GM18520 (cell line): ENCODE data around the gene TSC1.
"Not testable (repeated sequence)": the region's sequence is repeated elsewhere in the genome, so short reads cannot be mapped to it uniquely, and the experiment has no call there.

Source experiments
- ATAC-seq: cut with Tn5 transposase; IDR thresholded peaks from one replicate; pipeline ENCODE4 v1.9.1; 2021; ENCODE audit not compliant: unreplicated experiment

The TSC1 gene

DNA sequence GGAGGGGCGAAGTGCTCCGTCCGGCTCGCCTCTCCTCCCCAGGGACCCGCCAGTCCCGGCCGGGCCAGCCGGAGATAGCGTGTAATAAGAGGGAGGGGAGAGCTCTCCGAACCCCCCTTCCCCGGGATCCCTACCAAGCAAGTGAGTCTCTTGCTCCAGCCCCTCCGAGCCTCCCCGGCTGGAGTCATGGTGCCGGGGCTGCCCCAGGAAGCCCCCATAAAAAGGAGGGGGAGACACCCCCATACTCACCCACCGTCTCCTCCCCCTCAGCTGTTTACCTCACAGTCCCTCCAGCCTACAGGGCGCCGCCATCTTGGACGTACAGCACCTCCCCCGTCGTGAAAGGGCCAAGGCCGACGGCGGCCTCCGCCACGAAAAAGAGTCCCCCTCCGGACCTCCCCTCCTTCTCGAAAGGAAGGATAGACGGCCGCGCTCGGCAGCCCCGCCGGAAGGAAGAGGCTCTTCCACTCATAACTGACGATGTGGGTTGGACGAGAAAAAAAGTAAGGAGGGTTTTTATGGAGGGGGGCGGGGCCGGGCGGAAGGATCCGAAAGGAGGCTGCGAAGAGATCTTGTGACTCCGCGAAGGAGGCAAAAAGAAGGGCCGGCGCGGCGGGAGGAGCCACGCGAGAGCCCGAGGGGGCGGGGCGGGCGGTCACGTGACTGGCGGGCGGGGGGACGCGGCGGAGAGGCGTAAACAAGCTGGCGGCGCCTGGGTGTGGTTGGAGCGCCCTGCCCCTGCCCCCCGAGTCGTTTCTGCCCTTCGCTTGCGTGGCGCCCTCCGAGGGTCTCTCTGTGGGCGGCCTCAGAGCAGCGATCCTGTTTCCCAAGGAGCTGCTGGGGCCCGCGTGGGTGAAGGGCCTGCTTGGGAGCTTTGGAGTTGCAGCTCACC, at the start of gene TSC1:
TSC1 (minus strand) TSS at position 323 of the 892 bp plus-strand sequence. CDS start 15,744 bp downstream, outside the sequence.
- ATAC-seq: peak; percentile 53

DNA sequence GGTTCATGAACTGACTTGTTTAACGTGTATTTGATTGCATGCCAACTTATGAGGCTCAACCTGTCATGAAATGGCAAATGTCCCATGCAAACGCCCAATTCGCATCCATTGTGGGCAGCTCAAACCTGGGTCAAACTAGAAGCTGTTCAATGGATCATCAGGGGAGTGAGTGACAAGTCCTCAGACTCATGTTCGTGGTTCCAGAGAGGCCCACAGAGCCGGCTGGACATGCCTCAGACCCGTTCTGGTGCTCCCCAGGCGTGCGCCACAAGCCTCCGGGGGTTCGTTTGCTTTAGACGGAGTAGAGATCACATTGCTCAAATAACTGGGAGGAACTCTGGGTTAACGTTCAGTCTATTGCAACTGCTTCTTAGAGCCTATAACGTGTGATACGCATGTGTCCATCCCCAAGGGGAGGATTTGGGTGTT, 49.1 kb upstream of the TSC1 start:
- ATAC-seq: no peak

DNA sequence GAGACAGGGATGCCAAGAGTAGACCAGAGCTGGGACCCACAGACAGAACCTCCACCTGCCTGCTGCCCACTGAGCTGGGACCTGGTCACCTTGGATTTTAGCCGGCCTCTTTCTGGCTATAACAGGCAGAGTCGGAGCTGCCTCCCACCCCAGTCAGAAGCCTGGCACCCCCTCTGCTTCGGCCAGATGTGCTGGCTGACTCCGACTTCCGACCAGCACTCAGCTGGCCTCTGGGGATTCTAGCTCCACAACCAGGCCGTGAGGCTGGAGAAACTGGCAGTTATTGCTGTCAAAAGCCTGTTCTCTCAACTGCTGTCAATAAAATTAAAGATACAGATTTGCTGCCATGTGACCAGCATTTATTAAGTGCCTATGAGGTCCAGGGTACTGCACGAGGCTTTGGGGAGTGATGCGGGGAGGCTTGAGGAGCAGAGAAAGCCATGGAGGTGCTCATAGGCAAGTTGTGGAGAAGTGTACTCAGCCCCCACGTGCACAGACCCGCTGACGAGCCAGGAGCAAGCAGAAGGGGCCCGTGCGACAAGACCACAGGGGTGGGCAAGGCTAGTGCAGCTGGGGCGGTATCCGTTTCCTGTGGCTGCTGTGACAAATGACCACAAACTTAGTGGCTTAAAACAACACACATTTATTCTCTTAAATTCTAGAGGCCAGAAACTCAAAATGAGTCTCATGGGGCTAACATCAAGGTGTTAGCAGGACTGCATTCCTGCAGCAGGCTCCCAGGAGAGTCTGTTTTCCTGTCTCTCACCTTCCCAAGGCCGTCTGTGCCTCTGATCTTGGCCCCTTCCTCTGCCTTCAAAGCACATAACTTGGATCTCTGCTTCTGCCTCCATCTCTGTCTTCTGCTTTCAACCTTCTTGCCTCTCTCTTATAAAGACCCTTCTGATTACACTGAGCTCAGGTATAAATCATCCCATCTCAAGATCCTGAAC, 47.2 kb upstream of the TSC1 start:
- ATAC-seq: no peak

DNA sequence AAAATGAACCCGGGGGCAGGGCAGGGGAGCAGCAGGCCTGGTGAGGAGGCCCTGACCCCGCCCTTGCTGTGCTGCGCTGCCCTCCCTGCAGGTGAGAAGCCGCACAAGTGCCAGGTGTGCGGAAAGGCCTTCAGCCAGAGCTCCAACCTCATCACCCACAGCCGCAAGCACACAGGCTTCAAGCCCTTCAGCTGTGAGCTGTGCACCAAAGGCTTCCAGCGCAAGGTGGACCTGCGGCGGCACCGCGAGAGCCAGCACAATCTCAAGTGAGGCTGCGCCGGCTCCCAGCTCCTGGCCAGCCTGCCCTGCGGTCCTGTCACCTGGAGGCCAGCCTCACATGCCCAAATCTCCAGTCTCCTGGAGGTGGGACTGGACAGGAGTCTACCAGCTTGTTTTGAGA, 46.4 kb upstream of the TSC1 start:
- no peak for ATAC-seq

DNA sequence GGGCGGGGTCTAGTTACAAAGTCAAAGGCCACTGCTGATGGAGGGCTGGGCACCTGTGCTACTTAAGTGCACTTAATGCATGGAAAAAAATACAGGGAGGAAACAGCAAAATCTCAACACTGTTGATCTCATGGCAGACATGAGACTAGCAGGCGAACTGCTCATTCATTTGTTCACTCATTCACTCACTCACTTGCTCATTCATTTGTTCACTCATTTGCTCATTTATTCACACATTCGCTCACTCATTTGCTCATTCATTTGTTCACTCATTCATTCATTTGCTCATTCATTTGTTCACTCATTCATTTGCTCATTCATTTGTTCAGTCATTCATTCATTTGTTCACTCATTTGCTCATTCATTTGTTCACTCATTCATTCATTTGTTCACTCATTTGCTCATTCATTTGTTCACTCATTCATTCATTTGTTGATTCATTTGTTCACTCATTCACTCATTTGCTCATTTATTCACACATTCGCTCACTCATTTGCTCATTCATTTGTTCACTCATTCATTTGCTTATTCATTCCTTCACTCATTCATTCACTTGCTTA, 45.7 kb upstream of the TSC1 start:
- ATAC-seq: not testable (repeated sequence)

DNA sequence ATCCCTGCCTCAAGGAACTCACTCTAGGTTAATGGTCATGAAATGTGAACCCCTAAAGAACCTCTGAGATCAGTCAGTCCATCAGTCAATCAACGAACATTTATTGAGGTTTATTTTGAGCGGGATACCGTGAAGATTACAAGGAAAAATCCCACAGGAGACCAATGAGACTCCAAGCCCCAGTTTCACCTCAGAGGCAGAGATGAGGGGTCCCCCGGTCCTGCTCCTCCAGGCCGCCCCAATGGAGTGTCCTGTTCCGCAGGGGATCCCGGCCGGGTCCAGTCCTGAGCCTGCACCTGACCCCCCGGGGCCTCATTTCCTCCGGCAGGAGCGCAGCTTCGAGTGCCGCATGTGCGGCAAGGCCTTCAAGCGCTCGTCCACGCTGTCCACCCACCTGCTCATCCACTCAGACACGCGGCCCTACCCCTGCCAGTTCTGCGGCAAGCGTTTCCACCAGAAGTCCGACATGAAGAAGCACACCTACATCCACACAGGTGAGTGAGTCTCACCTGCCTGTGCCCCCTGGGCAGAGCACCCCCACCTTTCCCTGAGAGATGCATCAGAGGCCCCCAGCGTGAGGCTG, 45.1 kb upstream of the TSC1 start:
- ATAC-seq: no peak

DNA sequence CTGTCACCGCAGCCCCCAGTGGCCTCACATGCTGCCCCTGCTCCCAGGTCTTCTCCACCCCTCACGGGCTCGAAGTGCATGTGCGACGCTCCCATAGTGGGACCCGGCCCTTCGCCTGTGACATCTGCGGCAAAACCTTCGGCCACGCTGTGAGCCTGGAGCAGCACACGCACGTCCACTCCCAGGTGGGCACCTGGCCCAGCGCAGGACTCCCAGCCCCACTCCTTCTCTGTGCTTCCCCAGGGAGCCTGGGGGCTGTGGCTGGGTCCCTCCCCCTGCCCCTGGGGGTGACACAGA, 44.5 kb upstream of the TSC1 start:
- no peak for ATAC-seq

DNA sequence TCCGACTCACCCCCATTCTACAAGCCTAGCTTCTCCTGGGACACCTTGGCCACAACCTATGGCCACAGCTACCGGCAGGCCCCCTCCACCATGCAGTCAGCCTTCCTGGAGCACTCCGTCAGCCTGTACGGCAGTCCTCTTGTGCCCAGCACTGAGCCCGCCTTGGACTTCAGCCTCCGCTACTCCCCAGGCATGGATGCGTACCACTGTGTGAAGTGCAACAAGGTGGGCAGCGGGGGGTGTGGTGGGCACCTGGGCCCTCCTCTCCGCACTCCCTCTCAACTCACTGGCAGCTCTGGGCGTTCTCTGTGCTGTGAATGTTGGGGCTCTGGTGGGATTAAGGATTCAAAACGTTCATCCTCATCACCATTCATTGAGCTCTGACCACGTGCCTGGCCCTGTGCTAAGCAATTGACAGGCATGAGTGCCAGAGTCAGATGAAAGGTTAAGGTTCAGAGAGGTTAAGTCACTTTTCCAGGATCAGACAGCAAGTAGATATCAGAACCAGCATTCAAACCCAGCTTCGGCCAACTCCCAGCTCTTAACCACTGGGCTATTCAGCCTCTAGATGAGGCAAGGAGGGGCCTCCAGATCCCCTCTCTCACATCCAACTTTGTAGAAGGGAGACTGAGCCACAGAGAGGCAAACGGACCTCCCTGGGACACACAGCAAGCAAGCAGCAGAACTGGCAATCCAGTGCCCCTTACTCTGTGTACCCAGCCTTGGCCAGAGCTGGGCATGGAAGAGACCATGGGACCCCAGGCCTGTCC, 44.0 kb upstream of the TSC1 start:
- no peak for ATAC-seq

DNA sequence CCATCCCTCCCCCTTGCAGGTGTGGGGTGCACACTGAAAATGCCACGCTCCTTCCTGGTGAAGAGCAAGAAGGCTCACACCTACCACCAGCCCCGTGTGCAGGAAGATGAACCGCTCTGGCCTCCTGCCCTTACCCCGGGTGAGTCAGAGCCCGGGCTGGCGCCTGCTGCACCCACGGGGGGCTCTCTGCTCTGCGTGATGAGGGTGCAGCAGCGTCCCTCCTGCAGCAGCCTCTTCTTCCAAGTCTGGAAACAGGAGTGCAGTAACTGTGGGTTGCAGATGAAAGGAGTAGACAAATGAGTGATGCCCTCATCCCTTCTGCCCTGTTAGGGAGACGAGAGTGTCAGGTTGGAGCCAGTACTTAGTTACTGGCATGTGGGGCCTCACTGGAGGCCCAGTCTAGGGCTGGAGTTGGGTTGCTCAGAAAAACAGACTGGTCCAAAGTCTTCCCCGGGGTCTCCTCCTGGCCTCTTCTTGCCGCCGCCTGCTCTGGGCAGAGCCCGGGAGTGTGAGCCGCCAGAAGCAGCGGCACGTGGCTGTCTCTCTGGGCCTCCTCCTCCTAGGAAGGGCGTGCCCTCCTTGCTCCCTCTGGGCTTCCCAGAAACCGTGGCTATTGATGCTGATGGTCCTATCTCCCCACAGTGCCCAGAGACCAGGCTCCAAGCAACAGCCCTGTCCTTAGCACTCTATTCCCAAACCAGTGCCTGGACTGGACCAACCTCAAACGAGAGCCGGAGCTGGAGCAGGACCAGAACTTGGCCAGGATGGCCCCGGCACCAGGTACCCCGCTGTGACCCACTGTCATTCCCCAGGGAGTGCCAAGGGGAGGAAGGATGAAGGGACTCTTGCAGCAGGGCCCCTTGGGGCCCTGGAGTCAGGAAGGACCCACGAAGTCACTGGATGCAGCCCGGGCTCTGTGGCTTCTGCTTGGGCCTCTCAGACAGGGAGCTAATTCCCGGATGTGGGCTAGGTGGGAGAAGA, 42.5 kb upstream of the TSC1 start:
- no peak for ATAC-seq

DNA sequence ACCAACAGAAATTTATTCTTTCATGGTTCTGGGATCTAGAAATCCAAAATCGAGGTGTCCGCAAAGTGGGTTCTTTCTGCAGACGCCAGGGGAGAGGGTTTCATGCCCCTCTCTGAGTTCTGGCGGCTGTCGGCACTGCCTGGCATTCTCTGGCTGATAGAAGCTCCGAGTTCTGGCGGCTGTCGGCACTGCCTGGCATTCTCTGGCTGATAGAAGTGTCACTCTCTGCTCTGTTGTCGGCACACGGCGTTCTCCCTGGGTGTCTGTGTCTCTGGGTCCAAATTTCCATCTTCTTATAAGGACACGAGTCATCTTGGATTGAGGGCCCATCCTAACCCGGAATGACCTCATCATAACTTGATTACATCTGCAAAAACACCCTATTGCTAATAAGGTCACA, 41.7 kb upstream of the TSC1 start:
- no peak for ATAC-seq

DNA sequence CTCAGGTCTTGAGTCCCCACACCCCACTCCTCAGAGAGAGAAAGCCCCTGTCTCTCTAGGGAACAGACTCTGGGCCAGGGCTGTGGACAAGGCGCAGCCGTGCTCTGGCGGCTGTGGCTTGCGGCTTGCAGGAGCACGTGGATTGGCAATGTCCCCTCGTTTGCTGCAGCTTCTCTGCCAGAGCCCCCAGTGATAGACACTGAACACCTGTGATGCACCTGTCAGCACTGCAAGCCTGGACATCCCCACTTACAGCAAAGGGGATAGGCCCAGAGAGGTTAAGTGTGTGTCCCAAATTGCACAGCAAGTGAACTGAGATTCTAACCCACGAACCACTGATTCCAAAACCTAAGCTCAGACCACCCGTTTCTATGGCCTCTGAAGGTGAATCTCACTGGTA, 41.1 kb upstream of the TSC1 start:
- no peak for ATAC-seq

DNA sequence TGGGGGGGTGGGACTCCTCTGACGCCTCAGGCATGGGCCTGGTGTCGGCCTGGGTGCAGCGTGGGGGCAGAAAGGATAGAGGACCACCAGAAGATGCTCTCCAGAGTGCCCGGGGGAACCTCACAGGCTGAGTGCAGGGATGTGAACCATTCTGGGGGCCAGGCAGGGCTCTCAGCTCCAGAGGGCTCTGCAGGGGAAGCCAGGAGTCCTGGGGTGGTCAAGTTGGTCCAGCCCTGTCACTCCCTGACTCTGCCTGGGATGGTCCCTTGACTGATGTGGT, 40.6 kb upstream of the TSC1 start:
- ATAC-seq: no peak

DNA sequence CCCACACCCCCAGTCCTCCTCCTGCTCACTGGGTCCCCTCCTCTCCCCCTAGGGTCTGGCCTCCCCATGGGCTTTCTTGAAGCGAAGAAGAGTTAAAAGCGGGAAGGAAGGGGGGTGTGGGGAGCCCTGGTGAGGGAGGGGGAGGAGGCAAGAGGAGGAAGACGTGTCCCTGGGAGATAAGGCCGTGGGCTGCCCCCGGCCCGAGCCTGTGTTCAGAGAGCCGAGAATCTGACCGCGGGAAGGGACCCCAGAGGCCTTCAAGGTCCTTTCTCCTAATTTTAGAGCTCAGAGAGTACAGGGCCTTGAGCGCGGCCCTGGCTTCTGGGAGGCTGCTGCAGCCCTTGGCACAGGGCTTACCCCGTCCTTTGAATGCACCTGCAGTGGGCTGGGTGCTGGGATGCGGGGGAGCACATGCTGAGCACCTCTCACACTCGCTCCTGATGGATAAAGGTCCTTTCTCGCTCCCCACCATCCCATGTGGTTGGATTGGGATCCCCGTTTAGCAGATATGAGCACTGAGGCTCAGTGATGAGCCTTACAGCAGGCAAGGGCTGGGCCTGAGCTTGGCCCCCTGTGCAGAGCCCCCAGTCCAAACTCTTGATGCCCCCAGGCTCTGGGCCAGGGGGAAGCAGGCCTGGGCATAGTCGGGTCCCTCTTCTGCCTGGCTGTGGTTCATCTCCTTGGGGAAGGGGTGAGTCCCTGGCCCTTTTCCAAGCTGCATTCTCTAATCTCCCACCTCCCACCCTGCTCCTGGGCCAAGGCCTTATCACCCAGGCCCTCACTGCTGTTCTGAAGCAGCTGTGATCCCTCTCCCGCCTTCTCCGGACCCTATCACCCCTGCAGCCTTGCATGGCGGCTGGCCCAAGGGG, 40.0 kb upstream of the TSC1 start:
- no peak for ATAC-seq

DNA sequence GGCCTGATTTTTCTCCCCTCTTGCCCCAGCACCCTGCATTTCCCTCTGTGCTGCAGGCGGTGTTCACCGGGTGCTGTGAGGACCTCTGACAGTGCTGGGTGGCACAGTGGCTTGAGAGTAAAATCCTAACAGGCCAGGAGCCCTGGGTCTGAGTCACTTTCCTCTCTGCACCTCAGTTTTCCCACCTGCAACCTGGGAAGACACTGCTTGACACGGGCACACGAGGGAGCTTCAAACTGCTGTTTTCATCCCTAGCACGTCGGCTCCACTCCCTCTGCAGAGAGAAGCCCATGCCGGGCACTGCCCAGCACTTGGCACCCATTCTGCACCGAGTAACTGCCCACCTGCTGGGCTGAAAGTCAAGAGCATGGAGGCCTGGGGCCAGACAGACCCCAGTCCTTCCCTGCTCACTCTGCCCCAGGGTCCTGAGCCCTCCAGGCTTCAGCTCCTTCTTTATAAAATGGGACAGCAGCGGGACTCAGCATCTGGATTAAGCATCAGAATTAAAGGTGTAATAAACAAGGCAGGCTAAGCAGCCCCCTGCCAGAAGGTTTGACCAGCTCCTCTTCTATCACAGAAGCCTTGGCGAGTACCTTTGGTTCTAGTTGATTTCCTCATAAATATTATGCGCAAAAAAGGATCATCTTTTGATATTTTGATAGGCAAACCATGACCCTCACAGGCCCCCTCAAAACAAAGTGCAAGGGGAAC, 39.2 kb upstream of the TSC1 start:
- no peak for ATAC-seq

DNA sequence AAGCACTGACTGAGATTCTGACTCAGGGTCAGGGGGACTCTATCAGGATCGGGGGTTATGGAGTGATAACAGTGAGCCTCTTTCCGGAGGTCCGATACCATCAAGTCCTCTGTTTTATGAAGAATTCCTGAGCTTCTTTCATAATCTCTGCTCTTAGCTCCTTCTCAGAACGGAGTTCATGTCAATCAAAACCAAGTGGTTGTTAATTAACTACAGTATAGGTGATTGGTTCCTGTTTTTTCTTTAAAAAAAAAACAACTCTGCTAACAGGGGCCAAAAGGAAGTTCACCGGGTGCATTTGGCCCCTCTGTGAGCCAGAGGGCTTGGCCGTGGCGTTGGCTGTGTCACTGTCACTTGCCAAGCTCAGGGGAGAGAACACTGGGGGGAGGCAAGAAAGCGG, 38.0 kb upstream of the TSC1 start:
- ATAC-seq: no peak

DNA sequence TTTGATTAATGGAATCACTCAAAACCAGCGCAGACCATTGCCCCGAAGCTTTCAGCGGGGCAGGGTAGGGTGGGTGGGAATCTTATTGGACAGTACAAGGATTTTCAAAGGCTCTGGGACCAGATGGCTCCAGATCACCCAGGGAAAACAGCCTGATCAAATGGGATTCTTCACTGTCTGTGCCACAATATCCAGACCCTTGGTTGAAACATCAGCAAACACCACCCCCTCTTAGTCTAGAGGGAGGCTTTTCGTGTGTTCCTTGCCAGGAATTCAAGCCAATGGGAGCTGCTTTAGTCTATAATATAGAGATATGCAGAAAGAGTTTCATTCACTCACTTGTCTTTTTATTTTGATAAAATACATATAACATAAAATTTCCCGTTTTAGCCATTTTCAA, 35.7 kb upstream of the TSC1 start:
- ATAC-seq: no peak

DNA sequence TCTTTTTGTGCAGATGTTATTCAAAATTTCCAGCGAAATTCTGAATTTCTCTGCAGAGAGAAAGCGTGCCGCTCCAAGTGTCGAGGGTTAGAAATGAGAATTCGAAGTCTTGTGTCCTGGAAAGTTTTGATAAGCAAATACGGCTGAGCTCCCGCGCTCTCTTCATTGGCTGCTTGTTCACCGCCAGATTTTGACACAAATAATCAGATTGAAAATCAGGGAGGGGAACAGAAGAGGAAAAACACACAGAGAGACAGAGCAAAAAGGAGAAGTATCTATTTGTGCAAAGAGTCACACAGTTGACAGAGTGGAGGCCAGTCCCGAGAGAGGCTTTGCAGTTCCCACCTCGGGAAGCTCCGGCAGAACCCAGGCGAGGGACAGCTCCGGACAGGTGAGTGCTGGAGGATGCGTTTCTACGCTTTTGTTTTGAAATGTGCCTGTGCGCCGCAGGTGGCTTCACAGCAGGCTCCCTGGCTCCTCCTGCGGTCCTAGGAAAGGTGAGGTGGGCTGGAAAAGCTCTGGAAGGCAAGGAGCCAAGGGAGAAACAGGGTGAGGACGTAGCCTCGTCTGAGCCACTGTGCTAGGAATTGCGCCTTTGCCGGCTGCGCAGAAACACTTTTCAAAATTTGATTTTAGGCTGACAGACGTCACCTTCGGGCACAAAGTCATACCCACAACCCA, 34.2 kb upstream of the TSC1 start, which contains the start of gene GFI1B:
GFI1B (plus strand) TSS at position 244 of the 681 bp plus-strand sequence. CDS start 7,985 bp downstream, outside the sequence.
- no peak for ATAC-seq
